Astrocyte (in vitro differentiated cells and primary cell): ENCODE data around the gene SPOCK1.

Experiments
- EZH2 ChIP-seq: IDR thresholded peaks from 2 replicates; pipeline ENCODE4 v1.6.1; 2012; ENCODE audit warnings: mild to moderate bottlenecking, low read length, inconsistent platforms; ENCODE audit not compliant: insufficient read depth
- TF ChIP-seq, protein P1 (sequence below): IDR thresholded peaks from 2 replicates; pipeline ENCODE4 v1.5.1; 2011; ENCODE audit warnings: low read depth, mild to moderate bottlenecking, inconsistent platforms, low read length, moderate library complexity; ENCODE audit not compliant: insufficient read depth

DNA sequence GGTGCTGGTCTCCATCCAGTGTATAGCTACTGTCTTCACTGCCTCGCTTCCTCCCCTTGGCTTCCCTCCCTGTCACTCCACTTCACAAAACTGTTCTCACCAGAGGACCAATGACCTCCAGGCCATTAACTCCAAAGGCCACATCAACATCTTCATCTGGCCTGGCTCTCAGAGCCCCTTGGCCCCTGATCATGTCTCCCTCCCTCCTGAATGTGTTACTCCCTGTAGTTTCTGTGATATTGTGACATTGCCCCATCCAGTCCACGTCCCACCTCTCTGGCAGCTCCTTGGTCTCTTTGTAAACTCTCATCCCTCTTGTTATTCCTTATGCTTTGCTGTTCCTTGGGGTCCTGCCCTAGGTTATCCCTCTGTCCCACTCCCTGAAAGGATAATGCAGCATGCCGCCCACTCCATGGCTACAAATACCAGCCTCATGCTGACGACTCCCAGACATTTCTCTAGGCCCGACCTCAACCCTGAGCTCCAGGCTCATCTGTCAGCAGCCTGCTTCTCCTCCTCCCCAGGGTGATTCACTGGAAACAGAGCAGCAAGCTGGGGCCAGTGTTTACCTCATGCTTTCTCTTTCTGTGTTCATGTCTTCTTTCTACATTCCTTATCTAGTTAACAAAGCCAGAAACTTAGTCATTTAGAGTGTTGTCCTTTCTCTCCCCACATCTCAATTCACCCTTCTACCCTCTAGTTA lies 312.2 kb downstream of the SPOCK1 start:
- TF ChIP-seq EZH2 = no peak
- TF ChIP-seq, protein P1, sequence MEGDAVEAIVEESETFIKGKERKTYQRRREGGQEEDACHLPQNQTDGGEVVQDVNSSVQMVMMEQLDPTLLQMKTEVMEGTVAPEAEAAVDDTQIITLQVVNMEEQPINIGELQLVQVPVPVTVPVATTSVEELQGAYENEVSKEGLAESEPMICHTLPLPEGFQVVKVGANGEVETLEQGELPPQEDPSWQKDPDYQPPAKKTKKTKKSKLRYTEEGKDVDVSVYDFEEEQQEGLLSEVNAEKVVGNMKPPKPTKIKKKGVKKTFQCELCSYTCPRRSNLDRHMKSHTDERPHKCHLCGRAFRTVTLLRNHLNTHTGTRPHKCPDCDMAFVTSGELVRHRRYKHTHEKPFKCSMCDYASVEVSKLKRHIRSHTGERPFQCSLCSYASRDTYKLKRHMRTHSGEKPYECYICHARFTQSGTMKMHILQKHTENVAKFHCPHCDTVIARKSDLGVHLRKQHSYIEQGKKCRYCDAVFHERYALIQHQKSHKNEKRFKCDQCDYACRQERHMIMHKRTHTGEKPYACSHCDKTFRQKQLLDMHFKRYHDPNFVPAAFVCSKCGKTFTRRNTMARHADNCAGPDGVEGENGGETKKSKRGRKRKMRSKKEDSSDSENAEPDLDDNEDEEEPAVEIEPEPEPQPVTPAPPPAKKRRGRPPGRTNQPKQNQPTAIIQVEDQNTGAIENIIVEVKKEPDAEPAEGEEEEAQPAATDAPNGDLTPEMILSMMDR = no peak
